Neural cell (in vitro differentiated cells): ENCODE measurements around the gene VSNL1. TPM values are rescaled to one million over a fixed set of nuclear protein-coding genes. Genes with fewer than 3 reads are reported as not detected.

Source experiments
- H2AFZ ChIP-seq: fragments of 200-600, 300-800 bp; sonication (generic), shearing (Covaris generic); 2 replicates; pipeline ENCODE4 v1.6.0; 2014; ENCODE audit warnings: low read depth, mild to moderate bottlenecking, antibody characterized with exemption, low read length, moderate library complexity
- H3F3A ChIP-seq: fragments of 200-600 bp; shearing (Covaris generic); 2 replicates; pipeline ENCODE4 v1.6.1; 2016; ENCODE audit warnings: mild to moderate bottlenecking, moderate library complexity, mixed read lengths, antibody characterized with exemption, low read length; ENCODE audit not compliant: insufficient read depth, poor library complexity, severe bottlenecking
- H3K27ac ChIP-seq: fragments of 200-600, 300-800 bp; sonication (generic), shearing (Covaris generic); 2 replicates; pipeline ENCODE4 v1.5.1; 2014; ENCODE audit warnings: mild to moderate bottlenecking, low read length, moderate library complexity
- H3K27me3 ChIP-seq: fragments of 300-800, 200-600 bp; sonication (generic), shearing (Covaris generic); 2 replicates; pipeline ENCODE4 v1.6.0; 2014; ENCODE audit warnings: mild to moderate bottlenecking, low read depth, low read length, moderate library complexity; ENCODE audit not compliant: insufficient read depth
- H3K36me3 ChIP-seq: fragments of 300-800, 200-600 bp; sonication (generic), shearing (Covaris generic); 2 replicates; pipeline ENCODE4 v1.5.1; 2014; ENCODE audit warnings: mild to moderate bottlenecking, antibody characterized with exemption, low read length, moderate library complexity; ENCODE audit not compliant: insufficient read depth
- H3K4me2 ChIP-seq: fragments of 300-800, 200-600 bp; sonication (generic), shearing (Covaris generic); 2 replicates; pipeline ENCODE4 v1.6.0; 2014; ENCODE audit warnings: mild to moderate bottlenecking, low read length
- H3K4me3 ChIP-seq: fragments of 300-800, 200-600 bp; sonication (generic), shearing (Covaris generic); 2 replicates; pipeline ENCODE4 v1.5.1; 2014; ENCODE audit warnings: mild to moderate bottlenecking, low read length, moderate library complexity
- H3K79me2 ChIP-seq: fragments of 200-600 bp; shearing (Covaris generic); replicated peaks from 2 replicates; pipeline ENCODE4 v1.6.0; 2014; ENCODE audit warnings: mild to moderate bottlenecking, low read length, moderate library complexity; ENCODE audit not compliant: insufficient read depth
- H3K9ac ChIP-seq: fragments of 300-800, 200-600 bp; sonication (generic), shearing (Covaris generic); 2 replicates; pipeline ENCODE4 v1.6.1; 2016; ENCODE audit warnings: mild to moderate bottlenecking, low read length, mixed read lengths
- H3K9me2 ChIP-seq: fragments of 200-600 bp; shearing (Covaris generic); 2 replicates; pipeline ENCODE4 v1.6.1; 2016; ENCODE audit warnings: mild to moderate bottlenecking, low read length, mixed read lengths; ENCODE audit not compliant: insufficient read depth
- H3K9me3 ChIP-seq: fragments of 200-600, 300-800 bp; sonication (generic), shearing (Covaris generic); 2 replicates; pipeline ENCODE4 v1.6.1; 2016; ENCODE audit warnings: mild to moderate bottlenecking, mixed run types, low read length, moderate library complexity, mixed read lengths
- H4K20me1 ChIP-seq: fragments of 200-600 bp; shearing (Covaris generic); 2 replicates; pipeline ENCODE4 v1.6.1; 2016; ENCODE audit warnings: mild to moderate bottlenecking, mixed run types; ENCODE audit not compliant: insufficient read depth
- CTCF ChIP-seq: fragments of 450-650 bp; IDR thresholded peaks from 2 replicates; pipeline ENCODE4 v1.5.1; 2014; ENCODE audit warnings: antibody characterized with exemption, mild to moderate bottlenecking, moderate library complexity; ENCODE audit not compliant: poor library complexity, severe bottlenecking
- EP300 ChIP-seq: fragments of 450-650 bp; conservative IDR thresholded peaks from 2 replicates; pipeline ENCODE4 v1.6.1; 2014; ENCODE audit warnings: antibody characterized with exemption, mild to moderate bottlenecking, moderate library complexity; ENCODE audit not compliant: poor library complexity, severe bottlenecking
- EZH2 ChIP-seq: fragments of 200-600, 300-800 bp; shearing (Covaris generic), sonication (generic); IDR thresholded peaks from 2 replicates; pipeline ENCODE4 v1.6.1; 2014; ENCODE audit warnings: antibody characterized with exemption, low read length, borderline replicate concordance, mild to moderate bottlenecking; ENCODE audit not compliant: insufficient read depth, poor library complexity, severe bottlenecking
- MXI1 ChIP-seq: fragments of 450-650 bp; conservative IDR thresholded peaks from 2 replicates; pipeline ENCODE4 v1.6.1; 2014; ENCODE audit warnings: antibody characterized with exemption, mild to moderate bottlenecking; ENCODE audit not compliant: poor library complexity, severe bottlenecking
- POLR2AphosphoS5 ChIP-seq: IDR thresholded peaks from 2 replicates; pipeline ENCODE4 v1.6.1; 2012
- RAD21 ChIP-seq: fragments of 450-650 bp; conservative IDR thresholded peaks from 2 replicates; pipeline ENCODE4 v1.6.1; 2014; ENCODE audit warnings: antibody characterized with exemption, mild to moderate bottlenecking, moderate library complexity
- REST ChIP-seq: IDR thresholded peaks from 2 replicates; pipeline ENCODE4 v1.6.1; 2012; ENCODE audit warnings: borderline replicate concordance
- SMC3 ChIP-seq: fragments of 450-650 bp; conservative IDR thresholded peaks from 2 replicates; pipeline ENCODE4 v1.6.1; 2014; ENCODE audit warnings: antibody characterized with exemption, mild to moderate bottlenecking, moderate library complexity; ENCODE audit not compliant: poor library complexity
- TAF1 ChIP-seq: IDR thresholded peaks from 2 replicates; pipeline ENCODE4 v1.6.1; 2012; ENCODE audit warnings: low read depth
- polyA plus RNA-seq: library from polyadenylated mRNA; depleted of rRNA; stranded (reverse); fragments of >200 nt; gene quantifications from 2 replicates; pipeline ENCODE4 v1.2.3, GENCODE V29; 2014

VSNL1 gene
- polyA plus RNA-seq, 1 donor from 2014 or later = 69.7 TPM

- Histone ChIP-seq H3K27me3 (no peaks in the 10 kb centered on the region), H3K4me2 (no peak overlapping the region), H3K4me3 (no peak overlapping the region), H3K9me2 (no peaks in the 10 kb centered on the region), H3K36me3 (no peaks in the 10 kb centered on the region), H3K9ac (no peak overlapping the region), H3K79me2 (no peaks in the 10 kb centered on the region), H3K27ac (no peak overlapping the region), H3K9me3 (no peaks in the 10 kb centered on the region), H2AFZ (no peak overlapping the region), H4K20me1 (no peaks in the 10 kb centered on the region), H3F3A (no peaks in the 10 kb centered on the region)
- TF ChIP-seq CTCF (no peak), POLR2AphosphoS5 (no peak), EZH2 (no peak), SMC3 (no peak), MXI1 (no peak), TAF1 (no peak), EP300 (no peak), REST (no peak), RAD21 (no peak)
Measured at GRCh38 chr2:17683981-17684380, 143.5 kb downstream of the VSNL1 start.

DNA sequence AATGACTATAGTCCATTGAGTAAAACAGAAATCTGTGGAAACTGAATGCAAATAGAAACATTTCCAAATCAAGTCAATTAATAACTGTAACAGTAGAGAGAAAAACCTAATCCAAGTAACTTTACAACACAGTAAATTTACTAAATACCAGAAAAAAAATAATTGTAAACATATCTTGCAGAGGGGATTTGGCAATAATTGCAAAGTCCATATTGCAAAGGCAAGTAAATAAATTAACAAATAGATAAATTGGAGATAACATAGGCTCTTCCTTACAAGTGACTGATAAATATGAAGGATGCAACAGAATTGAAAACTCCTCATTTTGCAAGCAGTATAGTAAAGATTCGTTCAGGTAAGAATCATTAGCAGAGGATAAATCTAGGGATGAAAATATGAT, 148.1 kb downstream of the VSNL1 start:
- no peaks in the 10 kb centered on the region for H4K20me1 ChIP-seq
- H2AFZ ChIP-seq = no peak overlapping the region
- no peaks in the 10 kb centered on the region for H3K9me3 ChIP-seq
- H3K4me2 ChIP-seq = no peak overlapping the region
- H3F3A ChIP-seq = no peaks in the 10 kb centered on the region
- H3K79me2 ChIP-seq = no peaks in the 10 kb centered on the region
- H3K4me3 ChIP-seq = no peak overlapping the region
- H3K36me3 ChIP-seq = no peaks in the 10 kb centered on the region
- H3K27me3 ChIP-seq = no peaks in the 10 kb centered on the region
- TF ChIP-seq TAF1 = no peak
- no peak for TF ChIP-seq REST
- no peak for TF ChIP-seq CTCF
- no peak for TF ChIP-seq POLR2AphosphoS5
- TF ChIP-seq EP300 = no peak
- no peak for TF ChIP-seq RAD21
- no peak for TF ChIP-seq SMC3
- TF ChIP-seq MXI1 = no peak
- no peak for TF ChIP-seq EZH2
- H3K9ac ChIP-seq = no peak overlapping the region
- H3K9me2 ChIP-seq = no peaks in the 10 kb centered on the region
- H3K27ac ChIP-seq = no peak overlapping the region
